HG03095 (cell line): Measurements from ENCODE around the gene DCLRE1B.
A peak's percentile ranks its signal among the peaks of the same experiment; 100 is the strongest.

Experiments used
- ATAC-seq: cut with Tn5 transposase; IDR thresholded peaks from one replicate; pipeline ENCODE4 v1.9.1; 2021; ENCODE audit warnings: moderate library complexity; ENCODE audit not compliant: unreplicated experiment

DCLRE1B gene

GRCh38 chr1:113904674-113905434 lies at the start of gene DCLRE1B, which contains the start of gene AP4B1:
TSS of gene DCLRE1B (plus strand) at chr1:113905326. CDS start at chr1:113905587, 261 bp downstream.
TSS of gene AP4B1 (minus strand) at chr1:113904799. CDS start at chr1:113904717, 82 bp downstream.
- ATAC-seq, result peak; percentile 87

- no peak for ATAC-seq
Measured at GRCh38 chr1:113855630-113856400, 49.3 kb upstream of the DCLRE1B start.

GRCh38 chr1:113856401-113856790 lies 48.7 kb upstream of the DCLRE1B start:
- no peak for ATAC-seq

DNA sequence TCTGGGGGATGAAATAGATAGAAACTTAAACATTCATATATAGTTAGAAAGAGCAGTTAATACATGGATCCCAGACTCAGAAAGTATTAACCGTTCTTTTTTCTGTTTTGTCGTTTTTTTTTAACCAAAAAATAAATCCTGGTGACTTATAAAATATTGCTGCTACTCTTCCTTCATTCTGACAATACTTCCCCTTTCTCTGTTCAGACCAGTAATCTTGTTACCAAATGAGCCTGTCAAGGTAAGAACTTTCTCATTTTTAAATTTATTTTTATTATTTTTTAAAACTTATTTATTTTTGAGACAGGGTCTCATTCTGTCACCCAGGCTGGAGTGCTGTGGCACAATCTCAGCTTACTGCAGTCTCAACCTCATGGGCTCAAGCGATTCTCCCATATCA lies 47.4 kb upstream of the DCLRE1B start:
- ATAC-seq, result no peak

DNA sequence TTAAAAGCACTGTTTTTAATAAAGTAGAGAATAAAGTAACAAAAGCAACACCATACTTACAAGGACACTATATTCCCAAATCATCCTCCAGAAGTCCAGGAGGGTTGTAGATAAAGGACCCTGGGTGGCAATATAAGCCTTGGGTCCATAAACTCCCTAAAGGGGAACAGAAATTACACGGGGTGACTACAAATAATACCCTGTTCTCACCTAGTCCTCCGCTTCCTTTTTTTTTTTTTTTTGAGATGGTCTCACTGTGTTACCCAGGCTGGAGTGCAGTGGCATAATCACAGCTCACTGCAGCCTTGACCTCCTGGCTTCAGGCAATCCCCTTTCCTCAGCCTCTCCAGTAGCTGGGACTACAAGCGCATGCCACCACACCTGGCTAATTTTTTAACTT lies 46.7 kb upstream of the DCLRE1B start:
- no peak for ATAC-seq

GRCh38 chr1:113858982-113859381 lies 46.1 kb upstream of the DCLRE1B start:
- ATAC-seq, result no peak

DNA sequence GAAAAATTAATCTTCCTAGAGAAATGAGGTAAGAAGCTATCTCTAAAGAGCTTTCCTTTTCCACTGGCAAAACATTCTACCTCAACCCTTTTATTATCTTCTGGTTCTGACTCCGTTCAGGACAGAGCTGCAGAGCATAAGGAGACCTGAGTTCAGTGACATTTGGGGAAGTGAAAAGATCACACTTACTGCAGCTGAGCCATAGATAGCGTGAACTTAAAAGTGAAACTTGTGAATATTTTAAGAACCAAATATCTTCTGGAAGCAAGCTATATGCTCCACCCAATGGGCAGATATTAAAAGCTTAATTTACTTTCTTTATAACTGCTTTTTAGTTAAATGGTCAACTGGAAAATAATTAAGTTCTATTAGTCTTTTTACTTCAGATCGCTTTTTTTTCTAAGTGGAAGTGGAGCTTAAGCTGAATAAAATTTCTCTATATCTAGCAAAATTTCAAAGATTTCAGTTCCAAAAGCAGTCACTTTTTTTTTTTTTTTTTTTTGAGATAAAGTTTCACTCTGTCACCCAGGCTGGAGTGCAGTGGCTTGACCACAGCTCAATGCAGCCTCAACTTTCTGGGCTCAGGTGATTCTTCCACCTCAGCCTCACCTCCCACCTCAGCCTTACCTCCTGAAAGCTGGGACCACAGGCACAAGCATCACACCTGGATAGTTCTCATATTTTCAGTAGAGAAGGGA lies 45.5 kb upstream of the DCLRE1B start:
- ATAC-seq, result peak; percentile 83

DNA sequence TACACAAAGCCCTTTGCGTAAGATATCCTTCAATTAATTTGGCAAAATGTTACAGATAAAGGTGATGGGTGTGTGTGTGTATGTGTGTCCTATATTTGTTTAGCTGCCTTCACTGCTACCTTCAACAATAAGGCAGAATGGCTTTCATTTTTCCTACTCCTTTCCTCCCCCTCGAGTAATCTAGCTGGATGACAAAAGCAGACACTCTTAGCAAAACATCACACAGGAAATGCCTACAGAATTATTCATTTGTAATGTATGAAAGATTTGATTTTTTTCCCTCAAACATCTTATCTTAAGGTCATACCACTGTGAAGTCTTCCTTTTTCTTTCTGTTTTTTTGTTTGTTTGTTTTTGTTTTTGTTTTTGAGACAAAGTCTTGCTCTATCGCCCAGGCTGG lies 44.2 kb upstream of the DCLRE1B start:
- ATAC-seq, result no peak

- ATAC-seq, result no peak
Measured at GRCh38 chr1:113861641-113862040, 43.5 kb upstream of the DCLRE1B start.

DNA sequence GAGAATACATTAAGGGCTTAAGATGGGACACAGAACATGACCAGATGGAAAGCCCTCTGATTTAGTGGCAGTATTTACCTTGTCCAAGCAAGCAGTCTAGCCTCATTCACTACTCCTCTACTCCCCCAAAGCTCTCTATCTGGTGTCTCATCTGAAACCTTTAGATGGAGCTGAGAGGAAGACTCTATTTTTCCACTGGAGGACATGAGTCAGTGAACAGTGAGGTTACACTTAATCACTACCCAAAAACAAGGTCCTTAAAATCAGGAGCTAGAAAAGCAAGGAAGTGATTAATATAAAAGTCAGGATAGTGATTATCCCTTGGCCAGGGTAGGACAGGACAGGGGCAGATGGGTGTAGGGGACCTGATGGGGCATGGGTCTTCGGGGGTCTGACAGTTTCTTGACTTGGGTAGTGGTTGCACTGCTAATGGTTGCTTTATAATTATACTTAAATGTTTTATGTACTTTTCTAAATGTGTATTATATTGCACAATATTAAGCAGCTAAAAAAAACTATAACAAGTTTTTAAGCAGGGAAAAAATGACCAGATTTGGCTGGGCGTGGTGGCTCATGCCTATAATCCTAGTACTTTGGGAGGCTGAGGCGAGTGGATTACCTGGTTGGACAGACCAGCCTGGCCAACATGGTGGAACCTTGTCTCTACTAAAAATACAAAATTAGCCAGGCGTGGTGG lies 36.6 kb upstream of the DCLRE1B start:
- no peak for ATAC-seq

DNA sequence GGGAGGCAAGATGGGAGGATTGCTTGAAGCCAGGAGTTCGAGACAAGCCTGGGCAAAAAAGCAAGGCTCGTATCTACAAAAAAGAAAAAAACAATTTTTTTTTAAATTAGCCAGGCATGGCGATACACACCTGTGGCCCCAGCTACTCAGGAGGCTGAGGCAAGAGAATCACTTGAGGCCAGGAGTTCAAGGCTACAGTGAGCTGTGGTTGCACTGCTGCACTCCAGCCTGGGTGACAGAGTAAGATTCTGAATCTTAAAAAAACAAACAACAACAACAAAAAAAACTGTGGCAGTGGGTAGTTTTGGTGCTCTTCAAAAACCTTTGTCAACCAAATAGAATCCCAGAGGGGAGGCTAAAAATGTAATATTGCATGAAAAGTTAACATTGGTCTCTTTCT lies 34.3 kb upstream of the DCLRE1B start:
- no peak for ATAC-seq

GRCh38 chr1:113871597-113872113 lies 33.5 kb upstream of the DCLRE1B start, which contains the start of gene PTPN22:
TSS of gene PTPN22 (minus strand) at chr1:113871712.
- peak; percentile 87 for ATAC-seq

- no peak for ATAC-seq
Measured at GRCh38 chr1:113872219-113872935, 32.7 kb upstream of the DCLRE1B start.

DNA sequence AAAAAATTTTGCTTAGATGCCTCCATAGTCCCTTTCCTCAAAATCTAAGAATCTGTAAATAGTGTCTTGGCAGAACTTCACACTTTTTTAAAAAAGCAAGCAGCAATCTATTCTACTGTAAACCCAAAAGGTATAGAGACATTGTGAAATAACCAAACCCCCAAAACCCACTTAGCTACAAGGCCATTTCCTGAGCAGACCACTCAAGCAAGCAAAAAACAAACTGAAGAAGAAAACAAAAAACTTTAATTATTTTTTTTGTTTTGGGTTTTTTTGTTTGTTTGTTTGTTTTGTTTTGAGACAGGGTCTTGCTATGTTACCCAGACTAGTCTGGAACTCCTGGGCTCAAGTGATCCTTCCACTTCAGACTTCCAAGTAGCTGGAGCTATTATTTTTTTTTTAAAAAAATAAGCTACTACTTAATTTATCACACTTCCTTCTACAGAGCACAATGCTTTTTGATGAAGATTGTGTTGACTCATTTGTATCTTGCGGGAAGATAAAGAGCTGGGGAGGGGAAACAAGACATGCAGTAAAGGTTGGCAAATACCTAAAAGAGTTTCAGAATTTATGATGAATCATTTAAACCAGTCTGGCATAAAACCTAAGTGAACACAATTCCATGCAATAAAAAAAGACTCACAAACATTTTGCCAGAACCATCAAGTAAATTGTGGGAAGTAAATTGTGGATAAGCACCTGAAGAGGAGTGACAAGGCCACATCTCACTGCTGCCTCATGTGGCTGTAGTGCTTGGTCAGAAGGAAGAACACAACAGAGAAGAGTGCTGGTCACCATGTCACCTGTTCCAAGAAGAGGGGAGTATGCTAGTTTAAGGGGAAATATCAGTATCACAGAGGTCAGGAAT lies 30.9 kb upstream of the DCLRE1B start:
- no peak for ATAC-seq

GRCh38 chr1:113875714-113876113 lies 29.4 kb upstream of the DCLRE1B start:
- no peak for ATAC-seq

- no peak for ATAC-seq
Measured at GRCh38 chr1:113876176-113876575, 28.9 kb upstream of the DCLRE1B start.

- no peak for ATAC-seq
Measured at GRCh38 chr1:113879739-113880038, 25.4 kb upstream of the DCLRE1B start.

- no peak for ATAC-seq
Measured at GRCh38 chr1:113881661-113882060, 23.5 kb upstream of the DCLRE1B start.
